HepG2 (cell line): ENCODE data around the gene ASIC2.

ENCODE experiments used
- CTCF ChIP-seq: sonication (generic); formaldehyde crosslinking; IDR thresholded peaks from 2 replicates; pipeline ENCODE4 v1.5.0; 2020; ENCODE audit warnings: mild to moderate bottlenecking, missing genetic modification reagents, moderate library complexity
- EP300 ChIP-seq, 3 experiments: sonication (generic) in 1 of 3; formaldehyde crosslinking in 1 of 3; IDR thresholded peaks; 2 replicates each; pipeline versions ENCODE4 v1.5.1 to v1.6.1; 2011 to 2020; ENCODE audit warnings: low read depth in 2 of 3, low read length in 2 of 3, borderline replicate concordance in 1 of 3, improper control_type of control experiment in 1 of 3, mild to moderate bottlenecking in 1 of 3, missing genetic modification reagents in 1 of 3, moderate library complexity in 1 of 3
- NFIC ChIP-seq: IDR thresholded peaks from 2 replicates; pipeline ENCODE4 v1.6.1; 2012; ENCODE audit warnings: mild to moderate bottlenecking, low read length, inconsistent platforms
- RBM22 ChIP-seq: fragments of 200-400 bp; formaldehyde crosslinking; optimal IDR thresholded peaks from 2 replicates; pipeline ENCODE3; 2017; ENCODE audit warnings: mild to moderate bottlenecking, low read length, moderate library complexity
- ZNF720 ChIP-seq: sonication (generic); formaldehyde crosslinking; IDR thresholded peaks from 2 replicates; pipeline ENCODE4 v1.4.0; 2020; ENCODE audit warnings: missing genetic modification reagents

GRCh38 chr17:33288954-33289353 is 4.1 kb downstream of the ASIC2 start:
- TF ChIP-seq EP300 (IDR thresholded peaks at IDR 0.05; ENCODE audit: low read depth in 2 of 2, low read length in 2 of 2) = no peak
- TF ChIP-seq EP300 (CRISPR knock-in tag; IDR thresholded peaks at IDR 0.05; ENCODE audit: borderline replicate concordance) = no peak
- TF ChIP-seq CTCF (CRISPR knock-in tag) = peak; percentile 27
- TF ChIP-seq NFIC = no peak
- no peak for TF ChIP-seq RBM22
- TF ChIP-seq ZNF720 (CRISPR knock-in tag) = no peak
